ENCODE data around the gene ZNF407.

- TF ChIP-seq CTCF (IDR thresholded peaks at IDR 0.05) (no peak), POLR2A (IDR thresholded peaks at IDR 0.05) (no peak)
Measured at GRCh38 chr18:74624466-74624865, 26.8 kb downstream of the ZNF407 start.

Data from heart left ventricle (tissue), 13 donors.